Esophagus muscularis mucosa (tissue), 4 donors: ENCODE data around the gene CHD3.

Experiments used
- EP300 ChIP-seq: sonication (generic); formaldehyde crosslinking; IDR thresholded peaks from one replicate; pipeline ENCODE4 v1.6.1; 2017; ENCODE audit warnings: antibody characterized with exemption
- POLR2A ChIP-seq: fragments of 450-650 bp; IDR thresholded peaks from one replicate; pipeline ENCODE4 v1.6.1; 2017; ENCODE audit warnings: antibody characterized with exemption, moderate library complexity, mild to moderate bottlenecking, low read depth
- TF ChIP-seq, protein P1 (sequence below), 3 experiments: fragments of 200-600 bp in 2 of 3; fragments of 450-650 bp in 1 of 3; sonication (generic) in 2 of 3; IDR thresholded peaks; one replicate each; pipeline ENCODE4 v1.5.1; 2017 to 2019; ENCODE audit warnings: antibody characterized with exemption in 3 of 3, mild to moderate bottlenecking in 2 of 3, moderate library complexity in 1 of 3

DNA sequence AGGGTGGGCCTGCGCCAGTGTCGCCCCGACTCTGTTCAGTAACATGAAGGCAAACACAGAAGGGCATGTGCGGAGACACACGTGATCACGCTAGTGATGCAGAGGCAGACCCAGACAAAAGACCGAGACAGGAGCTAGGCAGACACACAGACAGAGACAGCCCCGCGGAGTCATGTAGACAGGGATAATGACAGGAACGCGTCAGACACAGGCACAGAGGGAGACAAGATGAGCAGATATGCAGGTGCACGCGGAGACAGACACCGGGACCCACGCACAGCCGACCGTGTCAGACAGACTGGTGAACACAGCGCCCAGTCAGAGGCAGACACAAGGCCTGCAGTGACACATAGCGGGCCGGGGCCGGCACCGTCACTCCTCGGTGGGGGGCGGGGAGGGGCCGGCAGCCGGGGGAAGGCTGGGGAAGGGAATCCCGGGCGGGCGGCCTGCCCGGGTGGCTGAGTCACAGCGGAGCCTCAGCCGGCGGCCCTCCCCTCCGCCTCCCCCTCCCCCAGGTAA is 47.1 kb upstream of the CHD3 start:
- TF ChIP-seq, protein P1, sequence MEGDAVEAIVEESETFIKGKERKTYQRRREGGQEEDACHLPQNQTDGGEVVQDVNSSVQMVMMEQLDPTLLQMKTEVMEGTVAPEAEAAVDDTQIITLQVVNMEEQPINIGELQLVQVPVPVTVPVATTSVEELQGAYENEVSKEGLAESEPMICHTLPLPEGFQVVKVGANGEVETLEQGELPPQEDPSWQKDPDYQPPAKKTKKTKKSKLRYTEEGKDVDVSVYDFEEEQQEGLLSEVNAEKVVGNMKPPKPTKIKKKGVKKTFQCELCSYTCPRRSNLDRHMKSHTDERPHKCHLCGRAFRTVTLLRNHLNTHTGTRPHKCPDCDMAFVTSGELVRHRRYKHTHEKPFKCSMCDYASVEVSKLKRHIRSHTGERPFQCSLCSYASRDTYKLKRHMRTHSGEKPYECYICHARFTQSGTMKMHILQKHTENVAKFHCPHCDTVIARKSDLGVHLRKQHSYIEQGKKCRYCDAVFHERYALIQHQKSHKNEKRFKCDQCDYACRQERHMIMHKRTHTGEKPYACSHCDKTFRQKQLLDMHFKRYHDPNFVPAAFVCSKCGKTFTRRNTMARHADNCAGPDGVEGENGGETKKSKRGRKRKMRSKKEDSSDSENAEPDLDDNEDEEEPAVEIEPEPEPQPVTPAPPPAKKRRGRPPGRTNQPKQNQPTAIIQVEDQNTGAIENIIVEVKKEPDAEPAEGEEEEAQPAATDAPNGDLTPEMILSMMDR (IDR thresholded peaks at IDR 0.05), result peak; percentile 18 to 45 (median 34)
- TF ChIP-seq POLR2A (no peak), EP300 (no peak)
